Adrenal gland (tissue), 5 donors: ENCODE measurements around the gene VAC14.

Source experiments
- POLR2A ChIP-seq, 2 donors: fragments of 450-650 bp; IDR thresholded peaks; one replicate each; pipeline ENCODE4 v1.6.1; 2017; ENCODE audit warnings: antibody characterized with exemption in 2 of 2, mild to moderate bottlenecking in 2 of 2, moderate library complexity in 1 of 2
- TF ChIP-seq, protein P1 (sequence below), 6 experiments: fragments of 450-650 bp in 4 of 6; fragments of 200-600 bp in 2 of 6; sonication (generic) in 1 of 6; IDR thresholded peaks; 1 replicate in 5 of 6; 2 replicates in 1 of 6; pipeline versions ENCODE4 v1.5.1 to v1.8.0; 2016 to 2021; ENCODE audit warnings: antibody characterized with exemption in 6 of 6, mild to moderate bottlenecking in 2 of 6, moderate library complexity in 1 of 6
- donor health status: DM: no; HTN: no; CAD: no.

DNA sequence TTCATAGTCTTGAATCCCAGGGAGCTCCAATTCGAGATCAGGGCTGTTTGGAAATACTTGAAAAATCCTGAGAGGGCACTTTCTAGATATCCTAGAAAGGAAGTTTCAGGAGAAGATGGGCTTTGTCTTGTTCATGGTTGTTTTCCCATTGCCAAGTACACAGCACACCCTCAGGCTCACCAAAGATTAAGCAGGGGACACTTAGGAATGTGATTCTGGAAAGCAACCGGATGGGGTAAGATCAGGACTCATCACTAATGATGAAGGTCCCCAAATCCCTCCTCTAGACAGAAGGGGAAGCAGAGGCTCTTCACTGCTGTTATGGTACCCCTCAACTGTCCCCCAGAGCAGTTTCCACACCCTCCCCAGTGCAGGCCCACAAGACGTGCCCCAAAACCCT is 40.7 kb downstream of the VAC14 start:
- TF ChIP-seq, protein P1, sequence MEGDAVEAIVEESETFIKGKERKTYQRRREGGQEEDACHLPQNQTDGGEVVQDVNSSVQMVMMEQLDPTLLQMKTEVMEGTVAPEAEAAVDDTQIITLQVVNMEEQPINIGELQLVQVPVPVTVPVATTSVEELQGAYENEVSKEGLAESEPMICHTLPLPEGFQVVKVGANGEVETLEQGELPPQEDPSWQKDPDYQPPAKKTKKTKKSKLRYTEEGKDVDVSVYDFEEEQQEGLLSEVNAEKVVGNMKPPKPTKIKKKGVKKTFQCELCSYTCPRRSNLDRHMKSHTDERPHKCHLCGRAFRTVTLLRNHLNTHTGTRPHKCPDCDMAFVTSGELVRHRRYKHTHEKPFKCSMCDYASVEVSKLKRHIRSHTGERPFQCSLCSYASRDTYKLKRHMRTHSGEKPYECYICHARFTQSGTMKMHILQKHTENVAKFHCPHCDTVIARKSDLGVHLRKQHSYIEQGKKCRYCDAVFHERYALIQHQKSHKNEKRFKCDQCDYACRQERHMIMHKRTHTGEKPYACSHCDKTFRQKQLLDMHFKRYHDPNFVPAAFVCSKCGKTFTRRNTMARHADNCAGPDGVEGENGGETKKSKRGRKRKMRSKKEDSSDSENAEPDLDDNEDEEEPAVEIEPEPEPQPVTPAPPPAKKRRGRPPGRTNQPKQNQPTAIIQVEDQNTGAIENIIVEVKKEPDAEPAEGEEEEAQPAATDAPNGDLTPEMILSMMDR (IDR thresholded peaks at IDR 0.05): no peak
- TF ChIP-seq POLR2A (IDR thresholded peaks at IDR 0.05): no peak
